ENCODE data around the gene MXRA8. TPM values are rescaled to one million over a fixed set of nuclear protein-coding genes. Genes with fewer than 3 reads are reported as not detected.

Gene MXRA8
- total RNA-seq, 1 donor from 2014 or later = 440 TPM

DNA sequence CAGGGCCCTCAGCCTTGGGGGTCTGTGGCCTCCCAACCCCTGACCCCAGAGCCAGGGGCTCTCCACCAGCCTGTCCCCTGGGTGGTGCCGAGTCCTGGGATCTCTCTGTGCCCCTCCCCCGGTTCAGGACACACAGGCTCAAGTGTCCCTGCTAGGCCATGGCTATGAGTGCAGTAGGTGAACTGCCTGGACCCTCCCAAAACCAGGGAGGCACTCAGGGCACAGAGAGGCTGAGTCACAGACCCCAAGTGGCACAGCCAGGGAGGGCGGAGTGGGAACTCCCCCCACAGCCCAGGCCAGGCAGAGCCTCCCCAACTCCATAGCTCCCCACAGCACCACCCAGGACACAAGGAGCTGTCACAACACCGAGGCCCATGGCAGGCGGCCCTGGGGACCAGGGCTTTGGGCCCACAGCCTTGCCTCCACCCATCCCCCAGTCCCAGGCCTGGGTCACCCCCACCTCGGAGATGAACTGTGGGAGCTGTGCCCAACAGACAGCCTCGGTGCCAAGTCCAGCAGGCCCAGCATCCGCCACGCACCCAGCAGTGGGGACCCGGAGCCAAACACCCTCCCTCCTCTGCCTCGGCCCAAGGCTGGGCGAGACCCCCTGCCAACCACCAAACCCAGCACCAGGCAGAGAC lies 12.4 kb downstream of the MXRA8 start:
- Mint-ChIP-seq H3K4me1 (ENCODE audit: unreplicated experiment) (peaks cover 24% of the 10 kb centered on the region), H3K4me3 (ENCODE audit: unreplicated experiment) (no peak overlapping the region), H3K27me3 (ENCODE audit: unreplicated experiment) (no peaks in the 10 kb centered on the region), H3K36me3 (ENCODE audit: unreplicated experiment) (peaks cover 4% of the 10 kb centered on the region), H3K27ac (ENCODE audit: unreplicated experiment) (no peak overlapping the region), H3K9me3 (ENCODE audit: unreplicated experiment) (no peaks in the 10 kb centered on the region)
- TF ChIP-seq, protein P1, sequence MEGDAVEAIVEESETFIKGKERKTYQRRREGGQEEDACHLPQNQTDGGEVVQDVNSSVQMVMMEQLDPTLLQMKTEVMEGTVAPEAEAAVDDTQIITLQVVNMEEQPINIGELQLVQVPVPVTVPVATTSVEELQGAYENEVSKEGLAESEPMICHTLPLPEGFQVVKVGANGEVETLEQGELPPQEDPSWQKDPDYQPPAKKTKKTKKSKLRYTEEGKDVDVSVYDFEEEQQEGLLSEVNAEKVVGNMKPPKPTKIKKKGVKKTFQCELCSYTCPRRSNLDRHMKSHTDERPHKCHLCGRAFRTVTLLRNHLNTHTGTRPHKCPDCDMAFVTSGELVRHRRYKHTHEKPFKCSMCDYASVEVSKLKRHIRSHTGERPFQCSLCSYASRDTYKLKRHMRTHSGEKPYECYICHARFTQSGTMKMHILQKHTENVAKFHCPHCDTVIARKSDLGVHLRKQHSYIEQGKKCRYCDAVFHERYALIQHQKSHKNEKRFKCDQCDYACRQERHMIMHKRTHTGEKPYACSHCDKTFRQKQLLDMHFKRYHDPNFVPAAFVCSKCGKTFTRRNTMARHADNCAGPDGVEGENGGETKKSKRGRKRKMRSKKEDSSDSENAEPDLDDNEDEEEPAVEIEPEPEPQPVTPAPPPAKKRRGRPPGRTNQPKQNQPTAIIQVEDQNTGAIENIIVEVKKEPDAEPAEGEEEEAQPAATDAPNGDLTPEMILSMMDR (IDR thresholded peaks at IDR 0.05) = no peak
- no peak for DNase-seq (ENCODE audit: extremely low spot score, unreplicated experiment)

DNA sequence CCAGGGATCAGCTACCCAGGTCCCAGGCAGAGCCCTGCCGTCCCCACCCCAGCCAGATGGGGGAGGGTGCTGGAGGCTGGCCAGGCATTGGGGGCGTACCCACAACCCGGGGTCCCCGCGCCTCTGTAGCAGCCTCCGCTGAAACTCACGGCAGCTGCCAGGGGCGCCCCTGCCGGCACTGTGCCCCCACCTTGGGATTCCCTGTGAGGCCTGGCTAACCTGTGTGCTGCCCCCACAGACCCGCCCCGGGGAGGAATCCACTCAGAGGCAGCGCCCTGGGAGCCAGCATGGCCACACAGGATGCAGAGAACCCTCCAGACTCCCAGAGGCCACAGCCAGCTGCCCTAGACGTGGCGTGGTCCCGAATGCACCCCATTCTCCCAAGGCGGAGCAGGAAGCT lies 13.0 kb downstream of the MXRA8 start:
- Mint-ChIP-seq H3K4me3 (ENCODE audit: unreplicated experiment) (no peak overlapping the region), H3K9me3 (ENCODE audit: unreplicated experiment) (no peaks in the 10 kb centered on the region), H3K27ac (ENCODE audit: unreplicated experiment) (no peak overlapping the region), H3K36me3 (ENCODE audit: unreplicated experiment) (peaks cover 6% of the 10 kb centered on the region), H3K4me1 (ENCODE audit: unreplicated experiment) (peaks cover 24% of the 10 kb centered on the region), H3K27me3 (ENCODE audit: unreplicated experiment) (no peaks in the 10 kb centered on the region)
- DNase-seq (ENCODE audit: extremely low spot score, unreplicated experiment) = no peak
- TF ChIP-seq, protein P1 (IDR thresholded peaks at IDR 0.05) = no peak

GRCh38 chr1:1344655-1345361 lies 13.5 kb downstream of the MXRA8 start:
- no peak overlapping the region for H3K4me3 Mint-ChIP-seq (ENCODE audit: unreplicated experiment)
- TF ChIP-seq, protein P1 (IDR thresholded peaks at IDR 0.05) = peak; percentile 50
- peaks cover 24% of the 10 kb centered on the region for H3K4me1 Mint-ChIP-seq (ENCODE audit: unreplicated experiment)
- H3K36me3 Mint-ChIP-seq (ENCODE audit: unreplicated experiment) = peaks cover 8% of the 10 kb centered on the region
- no peaks in the 10 kb centered on the region for H3K27me3 Mint-ChIP-seq (ENCODE audit: unreplicated experiment)
- no peak overlapping the region for H3K27ac Mint-ChIP-seq (ENCODE audit: unreplicated experiment)
- H3K9me3 Mint-ChIP-seq (ENCODE audit: unreplicated experiment) = no peaks in the 10 kb centered on the region
- no peak for DNase-seq (ENCODE audit: extremely low spot score, unreplicated experiment)

- H3K4me1 Mint-ChIP-seq (ENCODE audit: unreplicated experiment) = peaks cover 24% of the 10 kb centered on the region
- H3K9me3 Mint-ChIP-seq (ENCODE audit: unreplicated experiment) = no peaks in the 10 kb centered on the region
- peaks cover 8% of the 10 kb centered on the region for H3K36me3 Mint-ChIP-seq (ENCODE audit: unreplicated experiment)
- H3K4me3 Mint-ChIP-seq (ENCODE audit: unreplicated experiment) = no peak overlapping the region
- no peak overlapping the region for H3K27ac Mint-ChIP-seq (ENCODE audit: unreplicated experiment)
- TF ChIP-seq, protein P1 (IDR thresholded peaks at IDR 0.05) = no peak
- no peak for DNase-seq (ENCODE audit: extremely low spot score, unreplicated experiment)
- no peaks in the 10 kb centered on the region for H3K27me3 Mint-ChIP-seq (ENCODE audit: unreplicated experiment)
Measured at GRCh38 chr1:1343811-1344421, 14.4 kb downstream of the MXRA8 start.

- TF ChIP-seq, protein P1 (IDR thresholded peaks at IDR 0.05) = no peak
- H3K4me1 Mint-ChIP-seq (ENCODE audit: unreplicated experiment) = peaks cover 23% of the 10 kb centered on the region
- no peak overlapping the region for H3K4me3 Mint-ChIP-seq (ENCODE audit: unreplicated experiment)
- H3K27me3 Mint-ChIP-seq (ENCODE audit: unreplicated experiment) = no peaks in the 10 kb centered on the region
- H3K27ac Mint-ChIP-seq (ENCODE audit: unreplicated experiment) = no peak overlapping the region
- no peaks in the 10 kb centered on the region for H3K9me3 Mint-ChIP-seq (ENCODE audit: unreplicated experiment)
- peaks cover 8% of the 10 kb centered on the region for H3K36me3 Mint-ChIP-seq (ENCODE audit: unreplicated experiment)
- DNase-seq (ENCODE audit: extremely low spot score, unreplicated experiment) = no peak
Measured at GRCh38 chr1:1342584-1343115, 15.7 kb downstream of the MXRA8 start.
